Stimulated activated memory B cell treated with anti-CD40 and anti-IgM and Interleukin-4, amounts not matched to agents 10 μg/mL and 1 μg/mL and 100 μg/mL, for 72 hours (primary cell): ENCODE measurements around the gene CBX1.
A peak's percentile ranks its signal among the peaks of the same experiment; 100 is the strongest.

Experiments used
- ATAC-seq: fragments of 150-1000 bp; cut with Tn5 transposase; 2 replicates; pipeline ENCODE4 v1.10.0; 2021
- H3K27ac Mint-ChIP-seq: one replicate; pipeline ENCODE4 v1.8.0; 2022; ENCODE audit warnings: mild to moderate bottlenecking, mixed read lengths
- H3K27me3 Mint-ChIP-seq: one replicate; pipeline ENCODE4 v1.8.0; 2022; ENCODE audit warnings: mixed read lengths
- H3K36me3 Mint-ChIP-seq: one replicate; pipeline ENCODE4 v1.8.0; 2022; ENCODE audit warnings: mixed read lengths
- H3K4me1 Mint-ChIP-seq: one replicate; pipeline ENCODE4 v1.8.0; 2022; ENCODE audit warnings: mixed read lengths
- H3K4me3 Mint-ChIP-seq: one replicate; pipeline ENCODE4 v1.8.0; 2022; ENCODE audit warnings: mild to moderate bottlenecking, moderate library complexity, mixed read lengths
- H3K9me3 Mint-ChIP-seq: one replicate; pipeline ENCODE4 v1.8.0; 2022; ENCODE audit warnings: mixed read lengths

Gene CBX1

GRCh38 chr17:48054238-48055185, 46.8 kb downstream of the CBX1 start:
- Mint-ChIP-seq H3K4me3 (peak overlapping the region; percentile 48), H3K36me3 (peaks cover 69% of the 10 kb centered on the region), H3K9me3 (no peaks in the 10 kb centered on the region), H3K4me1 (peaks cover 80% of the 10 kb centered on the region), H3K27me3 (no peaks in the 10 kb centered on the region), H3K27ac (peak overlapping the region; percentile 90)
- peak; percentile 22 for ATAC-seq

GRCh38 chr17:48053758-48054237, 47.5 kb downstream of the CBX1 start:
- Mint-ChIP-seq H3K36me3 (peaks cover 61% of the 10 kb centered on the region), H3K4me3 (peak overlapping the region; percentile 30), H3K4me1 (peaks cover 84% of the 10 kb centered on the region), H3K27me3 (no peaks in the 10 kb centered on the region), H3K27ac (peak overlapping the region; percentile 54), H3K9me3 (no peaks in the 10 kb centered on the region)
- no peak for ATAC-seq

- H3K4me1 Mint-ChIP-seq = peaks cover 78% of the 10 kb centered on the region
- peak overlapping the region; percentile 35 for H3K4me3 Mint-ChIP-seq
- no peaks in the 10 kb centered on the region for H3K9me3 Mint-ChIP-seq
- ATAC-seq = no peak
- no peaks in the 10 kb centered on the region for H3K27me3 Mint-ChIP-seq
- peaks cover 55% of the 10 kb centered on the region for H3K36me3 Mint-ChIP-seq
- peak overlapping the region; percentile 54 for H3K27ac Mint-ChIP-seq
Measured at GRCh38 chr17:48052956-48053757, 48.1 kb downstream of the CBX1 start.

- peak overlapping the region; percentile 54 for H3K27ac Mint-ChIP-seq
- no peak overlapping the region for H3K4me3 Mint-ChIP-seq
- H3K9me3 Mint-ChIP-seq = no peaks in the 10 kb centered on the region
Measured at GRCh38 chr17:48051706-48052486, 49.4 kb downstream of the CBX1 start.

GRCh38 chr17:48051283-48051682, 50.0 kb downstream of the CBX1 start:
- Mint-ChIP-seq H3K9me3 (no peaks in the 10 kb centered on the region), H3K27ac (peak overlapping the region; percentile 54), H3K36me3 (peaks cover 40% of the 10 kb centered on the region), H3K27me3 (no peaks in the 10 kb centered on the region), H3K4me1 (peaks cover 80% of the 10 kb centered on the region), H3K4me3 (no peak overlapping the region)
- ATAC-seq = no peak

More at GRCh38 chr17:48051706-48052486, 49.4 kb downstream of the CBX1 start:
- no peak for ATAC-seq
- H3K4me1 Mint-ChIP-seq = peaks cover 80% of the 10 kb centered on the region
- no peaks in the 10 kb centered on the region for H3K27me3 Mint-ChIP-seq
- peaks cover 47% of the 10 kb centered on the region for H3K36me3 Mint-ChIP-seq

GRCh38 chr17:48048384-48049126, 52.7 kb downstream of the CBX1 start:
- H3K27me3 Mint-ChIP-seq = no peaks in the 10 kb centered on the region
- peaks cover 28% of the 10 kb centered on the region for H3K36me3 Mint-ChIP-seq
- peak overlapping the region; percentile 93 for H3K4me3 Mint-ChIP-seq
- H3K27ac Mint-ChIP-seq = peak overlapping the region; percentile 97
- ATAC-seq = peak; percentile 74
- no peaks in the 10 kb centered on the region for H3K9me3 Mint-ChIP-seq
- H3K4me1 Mint-ChIP-seq = peaks cover 66% of the 10 kb centered on the region

GRCh38 chr17:48047741-48048383, 53.4 kb downstream of the CBX1 start, which contains the start of gene NFE2L1:
Gene NFE2L1, plus strand, starts transcription at chr17:48048359. Its CDS starts 2,760 bp downstream, at chr17:48051119.
- Mint-ChIP-seq H3K36me3 (peaks cover 24% of the 10 kb centered on the region), H3K27ac (peak within 1 kb of the TSS; percentile 97), H3K9me3 (no peaks in the 10 kb centered on the region), H3K27me3 (no peaks in the 10 kb centered on the region), H3K4me1 (peaks cover 59% of the 10 kb centered on the region), H3K4me3 (peak within 1 kb of the TSS; percentile 93)
- peak; percentile 98 for ATAC-seq

GRCh38 chr17:48047113-48047740, 54.1 kb downstream of the CBX1 start:
- H3K27me3 Mint-ChIP-seq = no peaks in the 10 kb centered on the region

GRCh38 chr17:48046296-48046695, 55.0 kb downstream of the CBX1 start:
- peak overlapping the region; percentile 97 for H3K27ac Mint-ChIP-seq
- no peak for ATAC-seq
- peaks cover 43% of the 10 kb centered on the region for H3K4me1 Mint-ChIP-seq
- H3K9me3 Mint-ChIP-seq = no peaks in the 10 kb centered on the region
- peaks cover 13% of the 10 kb centered on the region for H3K36me3 Mint-ChIP-seq
- no peaks in the 10 kb centered on the region for H3K27me3 Mint-ChIP-seq
- H3K4me3 Mint-ChIP-seq = peak overlapping the region; percentile 93

More at GRCh38 chr17:48047113-48047740, 54.1 kb downstream of the CBX1 start:
- Mint-ChIP-seq H3K4me3 (peak overlapping the region; percentile 93), H3K27ac (peak overlapping the region; percentile 97), H3K36me3 (peaks cover 20% of the 10 kb centered on the region), H3K4me1 (peaks cover 53% of the 10 kb centered on the region), H3K9me3 (no peaks in the 10 kb centered on the region)
- no peak for ATAC-seq

- no peak overlapping the region for H3K27ac Mint-ChIP-seq
- peaks cover 7% of the 10 kb centered on the region for H3K36me3 Mint-ChIP-seq
- no peaks in the 10 kb centered on the region for H3K9me3 Mint-ChIP-seq
- H3K27me3 Mint-ChIP-seq = no peaks in the 10 kb centered on the region
- no peak for ATAC-seq
- peaks cover 35% of the 10 kb centered on the region for H3K4me1 Mint-ChIP-seq
- no peak overlapping the region for H3K4me3 Mint-ChIP-seq
Measured at GRCh38 chr17:48045316-48046001, 55.8 kb downstream of the CBX1 start.

- no peaks in the 10 kb centered on the region for H3K9me3 Mint-ChIP-seq
- no peak for ATAC-seq
- H3K36me3 Mint-ChIP-seq = peaks cover under 1% of the 10 kb centered on the region
- no peaks in the 10 kb centered on the region for H3K27me3 Mint-ChIP-seq
- peaks cover 29% of the 10 kb centered on the region for H3K4me1 Mint-ChIP-seq
- H3K27ac Mint-ChIP-seq = no peak overlapping the region
- no peak overlapping the region for H3K4me3 Mint-ChIP-seq
Measured at GRCh38 chr17:48044851-48045250, 56.4 kb downstream of the CBX1 start.

- H3K9me3 Mint-ChIP-seq = no peaks in the 10 kb centered on the region
- no peaks in the 10 kb centered on the region for H3K36me3 Mint-ChIP-seq
- peaks cover 29% of the 10 kb centered on the region for H3K4me1 Mint-ChIP-seq
- ATAC-seq = no peak
- H3K4me3 Mint-ChIP-seq = no peak overlapping the region
- peaks cover 2% of the 10 kb centered on the region for H3K27me3 Mint-ChIP-seq
- H3K27ac Mint-ChIP-seq = no peak overlapping the region
Measured at GRCh38 chr17:48043176-48043575, 58.1 kb downstream of the CBX1 start.

- Mint-ChIP-seq H3K36me3 (no peaks in the 10 kb centered on the region), H3K27ac (no peak overlapping the region), H3K27me3 (peaks cover 9% of the 10 kb centered on the region), H3K9me3 (no peaks in the 10 kb centered on the region), H3K4me3 (no peak overlapping the region), H3K4me1 (peaks cover 22% of the 10 kb centered on the region)
- ATAC-seq = no peak
Measured at GRCh38 chr17:48038687-48039086, 62.6 kb downstream of the CBX1 start.
